DOHH2 (cell line): ENCODE results near the gene PTPRN2.
"Not testable (repeated sequence)": the region's sequence is repeated elsewhere in the genome, so short reads cannot be mapped to it uniquely, and the experiment has no call there.

Experiments used
- H3F3A ChIP-seq: fragments of 200-600 bp; sonication (generic), shearing (Covaris generic); 2 replicates; pipeline ENCODE4 v1.6.0; 2016; ENCODE audit warnings: antibody characterized with exemption, mild to moderate bottlenecking; ENCODE audit not compliant: control insufficient read depth, insufficient read depth
- H3K27ac ChIP-seq: fragments of 200-600 bp; sonication (generic); 2 replicates; pipeline ENCODE4 v1.5.1; 2014; ENCODE audit warnings: low read depth, mild to moderate bottlenecking, low read length, moderate library complexity
- H3K27me3 ChIP-seq: fragments of 200-600 bp; sonication (generic); 2 replicates; pipeline ENCODE4 v1.6.1; 2014; ENCODE audit warnings: mild to moderate bottlenecking, low read length, mixed read lengths; ENCODE audit not compliant: control insufficient read depth
- H3K36me3 ChIP-seq: fragments of 200-600 bp; sonication (generic); 2 replicates; pipeline ENCODE4 v1.6.1; 2014; ENCODE audit warnings: mild to moderate bottlenecking, low read length, moderate library complexity, mixed read lengths; ENCODE audit not compliant: control insufficient read depth
- H3K4me1 ChIP-seq: fragments of 200-600 bp; sonication (generic); 2 replicates; pipeline ENCODE4 v1.6.1; 2014; ENCODE audit warnings: mild to moderate bottlenecking, low read length, mixed read lengths; ENCODE audit not compliant: control insufficient read depth
- H3K4me2 ChIP-seq: fragments of 200-600 bp; sonication (generic); 2 replicates; pipeline ENCODE4 v1.6.0; 2014; ENCODE audit warnings: mild to moderate bottlenecking, low read length, moderate library complexity
- H3K4me3 ChIP-seq: fragments of 200-600 bp; sonication (generic); 2 replicates; pipeline ENCODE4 v1.5.1; 2014; ENCODE audit warnings: mild to moderate bottlenecking, low read length, mixed read lengths
- H3K79me2 ChIP-seq: fragments of 200-600 bp; sonication (generic); 2 replicates; pipeline ENCODE4 v1.6.1; 2014; ENCODE audit warnings: mild to moderate bottlenecking, low read length, mixed read lengths; ENCODE audit not compliant: control insufficient read depth
- H3K9me2 ChIP-seq: fragments of 200-600 bp; sonication (generic); replicated peaks from 2 replicates; pipeline ENCODE4 v1.6.1; 2014; ENCODE audit warnings: mild to moderate bottlenecking, low read length, mixed read lengths; ENCODE audit not compliant: control insufficient read depth
- H3K9me3 ChIP-seq: fragments of 200-600 bp; sonication (generic); 2 replicates; pipeline ENCODE4 v1.6.1; 2014; ENCODE audit warnings: antibody characterized with exemption, low read length, mixed read lengths; ENCODE audit not compliant: control insufficient read depth, insufficient read depth
- H4K20me1 ChIP-seq: fragments of 200-600 bp; sonication (generic); 2 replicates; pipeline ENCODE4 v1.6.0; 2014; ENCODE audit warnings: low read depth, mild to moderate bottlenecking, antibody characterized with exemption, low read length, moderate library complexity; ENCODE audit not compliant: control insufficient read depth, insufficient read depth
- EZH2phosphoT487 ChIP-seq: fragments of 200-600 bp; sonication (generic); IDR thresholded peaks from 2 replicates; pipeline ENCODE4 v1.6.1; 2017; ENCODE audit warnings: borderline replicate concordance, mild to moderate bottlenecking, antibody characterized with exemption, low read length, moderate library complexity, mixed read lengths
- TF ChIP-seq, protein P1 (sequence below): fragments of 200-600 bp; sonication (generic); IDR thresholded peaks from one replicate; pipeline ENCODE4 v1.5.1; 2014; ENCODE audit warnings: antibody characterized with exemption, mild to moderate bottlenecking, low read depth, low read length; ENCODE audit not compliant: poor library complexity, severe bottlenecking

The PTPRN2 gene

DNA sequence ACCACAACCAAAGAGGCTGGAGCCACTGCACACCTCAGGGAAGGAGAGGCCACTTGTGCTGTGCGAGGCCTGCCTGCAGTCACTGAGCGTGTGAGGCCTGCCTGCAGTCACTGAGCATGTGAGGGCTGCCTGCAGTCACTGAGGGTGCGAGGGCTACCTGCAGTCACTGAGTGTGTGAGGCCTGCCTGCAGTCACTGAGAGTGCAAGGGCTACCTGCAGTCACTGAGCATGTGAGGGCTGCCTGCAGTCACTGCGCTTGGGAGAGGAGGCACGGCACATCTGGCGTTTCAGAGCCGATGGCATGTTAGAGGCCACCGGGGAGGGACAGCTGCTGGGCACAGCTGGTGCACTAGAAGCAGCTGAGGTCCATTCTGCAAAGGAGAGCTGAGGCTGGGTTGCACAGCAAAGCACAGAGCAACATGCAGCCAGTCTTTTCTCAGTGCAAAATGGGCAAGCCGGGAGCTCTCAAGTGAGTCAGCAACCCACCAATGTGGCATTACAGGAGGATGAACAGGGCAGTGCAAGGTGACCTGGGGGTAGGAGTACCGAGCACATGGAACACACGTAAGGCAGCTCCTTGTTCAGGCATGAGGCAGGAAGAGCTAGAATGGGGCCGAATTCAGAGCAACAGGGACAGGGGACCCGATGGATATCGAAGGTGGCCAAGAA lies 540.1 kb downstream of the PTPRN2 start:
- no peaks in the 10 kb centered on the region for H4K20me1 ChIP-seq
- no peak overlapping the region for H3K27ac ChIP-seq
- no peaks in the 10 kb centered on the region for H3K9me2 ChIP-seq
- H3K27me3 ChIP-seq = no peaks in the 10 kb centered on the region
- H3K4me2 ChIP-seq = no peak overlapping the region
- no peak for TF ChIP-seq EZH2phosphoT487
- TF ChIP-seq, protein P1, sequence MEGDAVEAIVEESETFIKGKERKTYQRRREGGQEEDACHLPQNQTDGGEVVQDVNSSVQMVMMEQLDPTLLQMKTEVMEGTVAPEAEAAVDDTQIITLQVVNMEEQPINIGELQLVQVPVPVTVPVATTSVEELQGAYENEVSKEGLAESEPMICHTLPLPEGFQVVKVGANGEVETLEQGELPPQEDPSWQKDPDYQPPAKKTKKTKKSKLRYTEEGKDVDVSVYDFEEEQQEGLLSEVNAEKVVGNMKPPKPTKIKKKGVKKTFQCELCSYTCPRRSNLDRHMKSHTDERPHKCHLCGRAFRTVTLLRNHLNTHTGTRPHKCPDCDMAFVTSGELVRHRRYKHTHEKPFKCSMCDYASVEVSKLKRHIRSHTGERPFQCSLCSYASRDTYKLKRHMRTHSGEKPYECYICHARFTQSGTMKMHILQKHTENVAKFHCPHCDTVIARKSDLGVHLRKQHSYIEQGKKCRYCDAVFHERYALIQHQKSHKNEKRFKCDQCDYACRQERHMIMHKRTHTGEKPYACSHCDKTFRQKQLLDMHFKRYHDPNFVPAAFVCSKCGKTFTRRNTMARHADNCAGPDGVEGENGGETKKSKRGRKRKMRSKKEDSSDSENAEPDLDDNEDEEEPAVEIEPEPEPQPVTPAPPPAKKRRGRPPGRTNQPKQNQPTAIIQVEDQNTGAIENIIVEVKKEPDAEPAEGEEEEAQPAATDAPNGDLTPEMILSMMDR = no peak
- no peak overlapping the region for H3K4me3 ChIP-seq
- no peaks in the 10 kb centered on the region for H3K36me3 ChIP-seq
- no peaks in the 10 kb centered on the region; the same call in 1 of the 2 replicates for H3K4me1 ChIP-seq
- no peaks in the 10 kb centered on the region for H3K79me2 ChIP-seq
- H3K9me3 ChIP-seq = peaks cover 8% of the 10 kb centered on the region; the same call in 1 of the 2 replicates
- no peaks in the 10 kb centered on the region for H3F3A ChIP-seq

DNA sequence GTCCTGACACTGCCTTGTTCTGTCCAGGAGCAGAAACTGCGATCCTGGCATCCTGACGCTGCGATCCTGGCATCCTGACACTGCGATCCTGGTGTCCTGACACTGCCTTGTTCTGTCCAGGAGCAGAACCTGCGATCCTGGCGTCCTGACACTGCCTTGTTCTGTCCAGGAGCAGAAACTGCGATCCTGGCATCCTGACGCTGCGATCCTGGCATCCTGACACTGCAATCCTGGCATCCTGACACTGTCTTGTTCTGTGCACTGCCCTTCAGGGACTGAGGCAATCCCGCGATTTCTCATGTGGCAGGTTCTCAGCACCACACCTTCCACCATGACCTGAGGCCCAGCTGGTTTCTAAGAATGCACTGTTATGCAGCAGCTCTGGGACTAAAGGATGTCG lies 541.4 kb downstream of the PTPRN2 start:
- not testable (repeated sequence) for H3K9me2 ChIP-seq, H3K79me2 ChIP-seq, H4K20me1 ChIP-seq, H3K27ac ChIP-seq, H3K36me3 ChIP-seq, H3K27me3 ChIP-seq, H3F3A ChIP-seq, H3K4me1 ChIP-seq, H3K4me2 ChIP-seq, H3K9me3 ChIP-seq, H3K4me3 ChIP-seq

DNA sequence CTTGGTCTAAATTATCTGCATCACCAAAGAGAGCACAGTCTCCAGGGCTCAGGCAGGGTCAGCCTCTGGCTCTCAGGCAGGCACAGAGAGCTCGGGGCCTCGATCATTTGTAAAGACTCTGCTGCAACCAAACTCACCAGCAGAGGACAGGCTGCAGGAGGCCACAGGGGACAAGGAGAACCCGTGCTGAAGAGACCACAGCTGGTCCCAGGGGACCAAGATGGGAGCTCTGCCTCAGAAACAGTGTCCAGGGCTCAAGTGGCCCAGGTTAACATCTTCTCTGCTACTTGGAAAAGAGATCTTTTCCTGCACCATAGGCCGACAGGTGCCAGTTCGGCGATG lies 543.2 kb downstream of the PTPRN2 start:
- H3K4me3 ChIP-seq = no peak overlapping the region
- H3F3A ChIP-seq = no peaks in the 10 kb centered on the region
- H3K9me2 ChIP-seq = no peaks in the 10 kb centered on the region
- H3K9me3 ChIP-seq = peaks cover 6% of the 10 kb centered on the region; the same call in 1 of the 2 replicates
- H3K4me1 ChIP-seq = no peaks in the 10 kb centered on the region; the same call in 1 of the 2 replicates
- H3K36me3 ChIP-seq = no peaks in the 10 kb centered on the region
- peak overlapping the region; percentile 19; the same call in 1 of the 2 replicates for H3K27ac ChIP-seq
- no peaks in the 10 kb centered on the region for H3K79me2 ChIP-seq
- H4K20me1 ChIP-seq = no peaks in the 10 kb centered on the region
- no peaks in the 10 kb centered on the region for H3K27me3 ChIP-seq
- TF ChIP-seq EZH2phosphoT487 = no peak
- TF ChIP-seq, protein P1 = no peak
- H3K4me2 ChIP-seq = no peak overlapping the region

DNA sequence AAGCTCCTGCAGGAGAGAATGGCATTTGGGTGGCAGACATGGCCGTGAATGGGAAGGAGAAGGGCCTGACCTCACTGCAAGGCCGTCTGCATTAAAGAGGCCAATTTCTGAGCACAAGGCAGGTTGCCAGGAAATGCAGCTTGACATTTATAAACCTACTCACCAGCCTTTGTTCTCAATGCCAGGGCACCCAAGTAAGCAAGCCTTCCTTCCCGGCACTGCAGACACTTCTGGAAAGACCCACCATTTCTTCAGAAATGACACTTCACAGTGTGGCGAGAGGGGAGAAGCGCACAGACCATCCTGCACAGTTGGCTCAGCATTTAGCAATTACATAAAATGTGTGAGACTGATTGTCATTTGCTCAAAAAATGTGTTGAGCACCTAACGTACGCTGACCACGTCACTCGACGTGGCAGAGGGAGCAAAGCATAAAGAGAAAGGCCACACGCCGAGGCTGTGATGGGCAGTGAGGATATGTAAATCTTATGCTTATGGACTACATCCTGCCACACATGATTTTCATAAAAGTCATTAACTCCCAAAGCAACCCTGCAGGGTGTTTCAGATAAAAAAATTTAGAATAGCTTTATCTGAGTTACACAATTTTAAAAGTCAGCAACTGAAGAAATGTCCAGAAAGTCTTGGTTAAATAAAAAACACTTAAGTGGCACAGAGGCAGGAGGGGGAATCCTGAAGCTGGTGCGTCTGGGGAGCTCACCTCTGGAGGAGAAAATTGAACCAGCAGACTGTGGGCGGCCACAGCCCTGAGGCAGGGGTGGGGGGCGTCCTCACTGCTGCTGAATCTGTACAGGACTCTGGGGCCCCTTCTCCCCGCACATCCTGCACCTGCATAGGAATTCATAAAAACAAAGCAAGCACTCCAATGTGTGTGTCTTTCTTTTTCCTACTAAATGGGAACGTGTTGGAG lies 543.8 kb downstream of the PTPRN2 start:
- no peaks in the 10 kb centered on the region for H4K20me1 ChIP-seq
- H3K4me2 ChIP-seq = 0 out of 2 replicates have a peak overlapping the region, but pooled peaks have one; percentile 0

More for the DNA sequence above, 543.8 kb downstream of the PTPRN2 start:
- H3K27me3 ChIP-seq = no peaks in the 10 kb centered on the region
- no peaks in the 10 kb centered on the region for H3K79me2 ChIP-seq
- no peaks in the 10 kb centered on the region for H3K36me3 ChIP-seq
- peak overlapping the region; percentile 17 for H3K4me3 ChIP-seq
- H3K4me1 ChIP-seq = no peaks in the 10 kb centered on the region; the same call in 1 of the 2 replicates
- no peaks in the 10 kb centered on the region for H3K9me2 ChIP-seq
- TF ChIP-seq, protein P1 = no peak
- TF ChIP-seq EZH2phosphoT487 = no peak
- peak overlapping the region; percentile 19; the same call in 1 of the 2 replicates for H3K27ac ChIP-seq
- H3K9me3 ChIP-seq = peaks cover 5% of the 10 kb centered on the region; the same call in 1 of the 2 replicates
- no peaks in the 10 kb centered on the region for H3F3A ChIP-seq
